ACC112 (cell line): ENCODE results near the gene IFI44L.
A peak's percentile ranks its signal among the peaks of the same experiment; 100 is the strongest.

ENCODE experiments used
- H2AFZ ChIP-seq: fragments of 200-600 bp; sonication (generic); one replicate; pipeline ENCODE4 v1.6.0; 2017; ENCODE audit warnings: antibody characterized with exemption, low read length; ENCODE audit not compliant: unreplicated experiment
- H3K27ac ChIP-seq: fragments of 200-600 bp; sonication (generic); 2 replicates; pipeline ENCODE4 v1.5.1; 2014; ENCODE audit warnings: low read depth, mild to moderate bottlenecking, antibody characterized with exemption, low read length, moderate library complexity
- H3K27me3 ChIP-seq: fragments of 200-600 bp; sonication (generic); 2 replicates; pipeline ENCODE4 v1.6.1; 2014; ENCODE audit warnings: mild to moderate bottlenecking, antibody characterized with exemption, low read length, moderate library complexity, mixed read lengths; ENCODE audit not compliant: insufficient read depth
- H3K36me3 ChIP-seq: fragments of 200-600 bp; sonication (generic); 2 replicates; pipeline ENCODE4 v1.6.1; 2016; ENCODE audit warnings: mild to moderate bottlenecking, antibody characterized with exemption, low read length, moderate library complexity, mixed read lengths; ENCODE audit not compliant: insufficient read depth
- H3K4me1 ChIP-seq: fragments of 200-600 bp; sonication (generic); one replicate; pipeline ENCODE4 v1.6.1; 2016; ENCODE audit warnings: low read length, mixed read lengths; ENCODE audit not compliant: insufficient read depth, unreplicated experiment, control insufficient read depth
- H3K4me3 ChIP-seq: fragments of 200-600 bp; sonication (generic); 2 replicates; pipeline ENCODE4 v1.5.1; 2014; ENCODE audit warnings: mild to moderate bottlenecking, low read depth, low read length
- H3K79me2 ChIP-seq: fragments of 200-600 bp; sonication (generic); one replicate; pipeline ENCODE4 v1.6.0; 2016; ENCODE audit warnings: low read length; ENCODE audit not compliant: control insufficient read depth, unreplicated experiment, insufficient read depth

The IFI44L gene

GRCh38 chr1:78619803-78620579 lies at the start of gene IFI44L:
IFI44L (plus strand) TSS chr1:78620448; CDS start chr1:78627916, 7,468 bp downstream.
- Histone ChIP-seq H3K4me3 (peak within 1 kb of the TSS; percentile 87), H3K27me3 (no peaks in the 10 kb centered on the region), H3K27ac (peak within 1 kb of the TSS; percentile 97), H3K4me1 (peaks cover 48% of the 10 kb centered on the region), H2AFZ (peak within 1 kb of the TSS; percentile 49), H3K79me2 (peaks cover 46% of the 10 kb centered on the region), H3K36me3 (peaks cover 33% of the 10 kb centered on the region)

- no peak overlapping the region for H3K4me3 ChIP-seq
- H3K4me1 ChIP-seq = no peaks in the 10 kb centered on the region
- H2AFZ ChIP-seq = no peak overlapping the region
- H3K27me3 ChIP-seq = no peaks in the 10 kb centered on the region
- no peak overlapping the region for H3K27ac ChIP-seq
- H3K36me3 ChIP-seq = no peaks in the 10 kb centered on the region
- no peaks in the 10 kb centered on the region for H3K79me2 ChIP-seq
Observed at GRCh38 chr1:78570539-78570938, 49.7 kb upstream of the IFI44L start.

GRCh38 chr1:78577257-78578100 lies 42.8 kb upstream of the IFI44L start:
- Histone ChIP-seq H3K4me1 (no peaks in the 10 kb centered on the region), H3K27me3 (no peaks in the 10 kb centered on the region), H3K79me2 (no peaks in the 10 kb centered on the region), H3K36me3 (no peaks in the 10 kb centered on the region), H2AFZ (peak overlapping the region; percentile 36), H3K4me3 (no peak overlapping the region), H3K27ac (no peak overlapping the region)

GRCh38 chr1:78586572-78586971 lies 33.7 kb upstream of the IFI44L start:
- Histone ChIP-seq H3K79me2 (no peaks in the 10 kb centered on the region), H3K27ac (no peak overlapping the region), H3K36me3 (no peaks in the 10 kb centered on the region), H2AFZ (no peak overlapping the region), H3K4me3 (no peak overlapping the region), H3K27me3 (no peaks in the 10 kb centered on the region), H3K4me1 (peaks cover 6% of the 10 kb centered on the region)

- no peak overlapping the region for H2AFZ ChIP-seq
- H3K27ac ChIP-seq = no peak overlapping the region
- no peaks in the 10 kb centered on the region for H3K36me3 ChIP-seq
- no peaks in the 10 kb centered on the region for H3K27me3 ChIP-seq
- peaks cover 9% of the 10 kb centered on the region for H3K4me1 ChIP-seq
- no peak overlapping the region for H3K4me3 ChIP-seq
- H3K79me2 ChIP-seq = no peaks in the 10 kb centered on the region
Observed at GRCh38 chr1:78587211-78587610, 33.0 kb upstream of the IFI44L start.

- Histone ChIP-seq H3K79me2 (no peaks in the 10 kb centered on the region), H3K27ac (no peak overlapping the region), H3K4me1 (peaks cover 4% of the 10 kb centered on the region), H3K27me3 (no peaks in the 10 kb centered on the region), H3K36me3 (peaks cover 4% of the 10 kb centered on the region; the same call in 1 of the 2 replicates), H3K4me3 (no peak overlapping the region), H2AFZ (no peak overlapping the region)
Observed at GRCh38 chr1:78591971-78592370, 28.3 kb upstream of the IFI44L start.

- H3K79me2 ChIP-seq = no peaks in the 10 kb centered on the region
- H3K27ac ChIP-seq = no peak overlapping the region
- no peak overlapping the region for H2AFZ ChIP-seq
- no peaks in the 10 kb centered on the region for H3K4me1 ChIP-seq
- peaks cover 4% of the 10 kb centered on the region; the same call in 1 of the 2 replicates for H3K36me3 ChIP-seq
- no peaks in the 10 kb centered on the region for H3K27me3 ChIP-seq
- H3K4me3 ChIP-seq = no peak overlapping the region
Observed at GRCh38 chr1:78599294-78599693, 21.0 kb upstream of the IFI44L start.

GRCh38 chr1:78601068-78601467 lies 19.2 kb upstream of the IFI44L start:
- Histone ChIP-seq H3K4me3 (no peak overlapping the region), H2AFZ (no peak overlapping the region), H3K4me1 (no peaks in the 10 kb centered on the region), H3K27me3 (no peaks in the 10 kb centered on the region), H3K36me3 (no peaks in the 10 kb centered on the region), H3K79me2 (no peaks in the 10 kb centered on the region), H3K27ac (no peak overlapping the region)

- H3K79me2 ChIP-seq = no peaks in the 10 kb centered on the region
- H3K27ac ChIP-seq = no peak overlapping the region
- H2AFZ ChIP-seq = no peak overlapping the region
- no peaks in the 10 kb centered on the region for H3K36me3 ChIP-seq
- no peaks in the 10 kb centered on the region for H3K27me3 ChIP-seq
- H3K4me3 ChIP-seq = no peak overlapping the region
- H3K4me1 ChIP-seq = no peaks in the 10 kb centered on the region
Observed at GRCh38 chr1:78603206-78603605, 17.0 kb upstream of the IFI44L start.

- no peak overlapping the region for H2AFZ ChIP-seq
- H3K27ac ChIP-seq = no peak overlapping the region
- no peak overlapping the region for H3K4me3 ChIP-seq
- H3K4me1 ChIP-seq = no peaks in the 10 kb centered on the region
- no peaks in the 10 kb centered on the region for H3K27me3 ChIP-seq
- H3K36me3 ChIP-seq = no peaks in the 10 kb centered on the region
- no peaks in the 10 kb centered on the region for H3K79me2 ChIP-seq
Observed at GRCh38 chr1:78604643-78605042, 15.6 kb upstream of the IFI44L start.
